K562 (cell line): ENCODE results near the gene DYNLT4. TPM values are rescaled to one million over a fixed set of nuclear protein-coding genes. Genes with fewer than 3 reads are reported as not detected.

Experiments
- CBX8 ChIP-seq: fragments of 200-600 bp; sonication (generic); IDR thresholded peaks from 2 replicates; pipeline ENCODE4 v1.6.1; 2012; ENCODE audit warnings: borderline replicate concordance, mixed run types, low read depth, mild to moderate bottlenecking, moderate library complexity, mixed read lengths, low read length, control low read depth, inconsistent platforms; ENCODE audit not compliant: poor library complexity, severe bottlenecking; ENCODE audit errors: extremely low read depth
- FOS ChIP-seq: IDR thresholded peaks from 3 replicates; pipeline ENCODE4 v1.6.1; 2011; ENCODE audit not compliant: insufficient read length; ENCODE audit errors: extremely low read depth
- GATAD2B ChIP-seq: fragments of 450-650 bp; IDR thresholded peaks from 2 replicates; pipeline ENCODE4 v1.6.1; 2017; ENCODE audit warnings: mild to moderate bottlenecking, borderline replicate concordance
- HNRNPUL1 ChIP-seq: fragments of 200-400 bp; formaldehyde crosslinking; IDR thresholded peaks from 2 replicates; pipeline ENCODE4 v1.6.1; 2017; ENCODE audit warnings: low read length
- MYBL2 ChIP-seq, 2 experiments: fragments of 450-650 bp in 1 of 2; sonication (generic) in 1 of 2; formaldehyde crosslinking in 1 of 2; IDR thresholded peaks; 2 replicates each; pipeline versions ENCODE4 v1.6.1 to v1.8.1; 2017 to 2022; ENCODE audit warnings: borderline replicate concordance in 1 of 2, inconsistent platforms in 1 of 2, low read depth in 1 of 2, mild to moderate bottlenecking in 1 of 2, missing genetic modification reagents in 1 of 2, moderate library complexity in 1 of 2
- RFX1 ChIP-seq: fragments of 450-650 bp; IDR thresholded peaks from 2 replicates; pipeline ENCODE4 v1.6.1; 2016; ENCODE audit warnings: mild to moderate bottlenecking, moderate library complexity
- RFX7 ChIP-seq: fragments of 250-450 bp; sonication (Bioruptor Pico); IDR thresholded peaks from 2 replicates; pipeline ENCODE4 v1.5.1; 2021; ENCODE audit warnings: mild to moderate bottlenecking
- SP2 ChIP-seq: IDR thresholded peaks from 2 replicates; pipeline ENCODE4 v1.6.1; 2011; ENCODE audit warnings: mild to moderate bottlenecking, low read depth, low read length, moderate library complexity; ENCODE audit not compliant: poor library complexity, severe bottlenecking; ENCODE audit errors: extremely low read depth
- SRSF9 ChIP-seq: fragments of 200-400 bp; formaldehyde crosslinking; IDR thresholded peaks from 2 replicates; pipeline ENCODE4 v1.6.1; 2017; ENCODE audit warnings: low read depth, low read length, borderline replicate concordance
- polyA plus RNA-seq, 8 experiments: library from polyadenylated mRNA; depleted of rRNA in 4 of 8; stranded (reverse) in 5 of 8; unstranded in 3 of 8; fragments of >200 nt; fragmentation: Nextera tagmentation in 2 of 8; fragmentation: Illumina TruSeq in 1 of 8; extraction: Ambion mirVana in 2 of 8; extraction: Trizol in 1 of 8; gene quantifications; 2 replicates each; pipeline versions ENCODE4 v1.2.1 to v1.2.3, GENCODE V29; 2011 to 2014; ENCODE audit warnings: inconsistent platforms in 1 of 8, missing spikeins in 1 of 8
- total RNA-seq, 7 experiments: library from RNA; depleted of rRNA in 6 of 7; stranded (reverse); fragments of >200 nt in 6 of 7; fragmentation: Illumina TruSeq in 2 of 7; extraction: Trizol in 2 of 7; gene quantifications; 2 replicates each; pipeline versions ENCODE4 v1.2.1 to v1.2.3, GENCODE V29; 2011 to 2021; ENCODE audit warnings: low replicate concordance in 1 of 7
- TF ChIP-seq, protein P1 (sequence below): fragments of 200-600 bp; sonication (generic); IDR thresholded peaks from one replicate; pipeline ENCODE4 v1.6.1; 2012; ENCODE audit warnings: mild to moderate bottlenecking, low read depth, low read length, inconsistent platforms
- TF ChIP-seq, protein P2 (sequence below): fragments of 450-650 bp; conservative IDR thresholded peaks from 2 replicates; pipeline ENCODE4 v1.6.1; 2016; ENCODE audit warnings: missing genetic modification characterization, low read depth, mild to moderate bottlenecking, control low read depth, missing compliant biosample characterization
- TF ChIP-seq, protein P3 (sequence below): fragments of 250-450 bp; sonication (Bioruptor Pico); IDR thresholded peaks from 2 replicates; pipeline ENCODE4 v1.8.0; 2022; ENCODE audit warnings: moderate library complexity, mild to moderate bottlenecking, inconsistent platforms

The DYNLT4 gene
- total and polyA plus RNA-seq, 9 of the 15 experiments (the other 6 are each of a cell fraction or from before 2014, with no cell fraction given), result 0.29 to 0.73 TPM; not detected in 7

DNA sequence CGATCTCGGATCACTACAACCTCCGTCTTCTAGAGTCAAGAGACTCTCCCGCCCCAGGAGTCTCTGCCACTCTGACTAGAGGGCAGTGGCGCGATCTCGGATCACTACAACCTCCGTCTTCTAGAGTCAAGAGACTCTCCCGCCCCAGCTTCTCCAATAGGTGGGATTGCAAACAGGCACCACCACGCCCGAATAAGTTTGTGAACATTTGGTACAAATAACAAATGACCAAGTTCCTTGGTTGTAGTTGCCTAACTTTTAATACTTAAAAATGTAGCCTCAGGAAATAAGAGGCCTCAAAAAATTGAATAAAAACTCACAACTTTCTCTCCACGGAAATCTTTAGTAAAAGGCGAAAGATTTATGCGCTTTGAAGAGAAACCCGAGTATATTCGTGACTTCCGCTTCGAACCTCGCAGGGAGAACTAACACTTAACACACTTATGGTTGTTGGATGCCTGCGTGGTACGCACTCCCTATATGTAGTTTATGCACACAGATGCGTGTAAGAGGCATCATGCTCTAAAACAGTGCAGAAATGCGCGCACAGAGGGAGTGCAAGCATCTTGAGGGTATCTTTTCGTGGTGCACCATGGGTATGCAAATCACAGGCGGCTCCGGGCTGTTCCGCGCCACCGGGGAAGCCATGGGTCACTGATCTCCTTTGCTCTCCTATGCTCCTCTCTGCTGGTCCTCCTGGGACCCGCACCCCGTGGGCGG, 12.6 kb upstream of the DYNLT4 start (continued):
- TF ChIP-seq, protein P1, sequence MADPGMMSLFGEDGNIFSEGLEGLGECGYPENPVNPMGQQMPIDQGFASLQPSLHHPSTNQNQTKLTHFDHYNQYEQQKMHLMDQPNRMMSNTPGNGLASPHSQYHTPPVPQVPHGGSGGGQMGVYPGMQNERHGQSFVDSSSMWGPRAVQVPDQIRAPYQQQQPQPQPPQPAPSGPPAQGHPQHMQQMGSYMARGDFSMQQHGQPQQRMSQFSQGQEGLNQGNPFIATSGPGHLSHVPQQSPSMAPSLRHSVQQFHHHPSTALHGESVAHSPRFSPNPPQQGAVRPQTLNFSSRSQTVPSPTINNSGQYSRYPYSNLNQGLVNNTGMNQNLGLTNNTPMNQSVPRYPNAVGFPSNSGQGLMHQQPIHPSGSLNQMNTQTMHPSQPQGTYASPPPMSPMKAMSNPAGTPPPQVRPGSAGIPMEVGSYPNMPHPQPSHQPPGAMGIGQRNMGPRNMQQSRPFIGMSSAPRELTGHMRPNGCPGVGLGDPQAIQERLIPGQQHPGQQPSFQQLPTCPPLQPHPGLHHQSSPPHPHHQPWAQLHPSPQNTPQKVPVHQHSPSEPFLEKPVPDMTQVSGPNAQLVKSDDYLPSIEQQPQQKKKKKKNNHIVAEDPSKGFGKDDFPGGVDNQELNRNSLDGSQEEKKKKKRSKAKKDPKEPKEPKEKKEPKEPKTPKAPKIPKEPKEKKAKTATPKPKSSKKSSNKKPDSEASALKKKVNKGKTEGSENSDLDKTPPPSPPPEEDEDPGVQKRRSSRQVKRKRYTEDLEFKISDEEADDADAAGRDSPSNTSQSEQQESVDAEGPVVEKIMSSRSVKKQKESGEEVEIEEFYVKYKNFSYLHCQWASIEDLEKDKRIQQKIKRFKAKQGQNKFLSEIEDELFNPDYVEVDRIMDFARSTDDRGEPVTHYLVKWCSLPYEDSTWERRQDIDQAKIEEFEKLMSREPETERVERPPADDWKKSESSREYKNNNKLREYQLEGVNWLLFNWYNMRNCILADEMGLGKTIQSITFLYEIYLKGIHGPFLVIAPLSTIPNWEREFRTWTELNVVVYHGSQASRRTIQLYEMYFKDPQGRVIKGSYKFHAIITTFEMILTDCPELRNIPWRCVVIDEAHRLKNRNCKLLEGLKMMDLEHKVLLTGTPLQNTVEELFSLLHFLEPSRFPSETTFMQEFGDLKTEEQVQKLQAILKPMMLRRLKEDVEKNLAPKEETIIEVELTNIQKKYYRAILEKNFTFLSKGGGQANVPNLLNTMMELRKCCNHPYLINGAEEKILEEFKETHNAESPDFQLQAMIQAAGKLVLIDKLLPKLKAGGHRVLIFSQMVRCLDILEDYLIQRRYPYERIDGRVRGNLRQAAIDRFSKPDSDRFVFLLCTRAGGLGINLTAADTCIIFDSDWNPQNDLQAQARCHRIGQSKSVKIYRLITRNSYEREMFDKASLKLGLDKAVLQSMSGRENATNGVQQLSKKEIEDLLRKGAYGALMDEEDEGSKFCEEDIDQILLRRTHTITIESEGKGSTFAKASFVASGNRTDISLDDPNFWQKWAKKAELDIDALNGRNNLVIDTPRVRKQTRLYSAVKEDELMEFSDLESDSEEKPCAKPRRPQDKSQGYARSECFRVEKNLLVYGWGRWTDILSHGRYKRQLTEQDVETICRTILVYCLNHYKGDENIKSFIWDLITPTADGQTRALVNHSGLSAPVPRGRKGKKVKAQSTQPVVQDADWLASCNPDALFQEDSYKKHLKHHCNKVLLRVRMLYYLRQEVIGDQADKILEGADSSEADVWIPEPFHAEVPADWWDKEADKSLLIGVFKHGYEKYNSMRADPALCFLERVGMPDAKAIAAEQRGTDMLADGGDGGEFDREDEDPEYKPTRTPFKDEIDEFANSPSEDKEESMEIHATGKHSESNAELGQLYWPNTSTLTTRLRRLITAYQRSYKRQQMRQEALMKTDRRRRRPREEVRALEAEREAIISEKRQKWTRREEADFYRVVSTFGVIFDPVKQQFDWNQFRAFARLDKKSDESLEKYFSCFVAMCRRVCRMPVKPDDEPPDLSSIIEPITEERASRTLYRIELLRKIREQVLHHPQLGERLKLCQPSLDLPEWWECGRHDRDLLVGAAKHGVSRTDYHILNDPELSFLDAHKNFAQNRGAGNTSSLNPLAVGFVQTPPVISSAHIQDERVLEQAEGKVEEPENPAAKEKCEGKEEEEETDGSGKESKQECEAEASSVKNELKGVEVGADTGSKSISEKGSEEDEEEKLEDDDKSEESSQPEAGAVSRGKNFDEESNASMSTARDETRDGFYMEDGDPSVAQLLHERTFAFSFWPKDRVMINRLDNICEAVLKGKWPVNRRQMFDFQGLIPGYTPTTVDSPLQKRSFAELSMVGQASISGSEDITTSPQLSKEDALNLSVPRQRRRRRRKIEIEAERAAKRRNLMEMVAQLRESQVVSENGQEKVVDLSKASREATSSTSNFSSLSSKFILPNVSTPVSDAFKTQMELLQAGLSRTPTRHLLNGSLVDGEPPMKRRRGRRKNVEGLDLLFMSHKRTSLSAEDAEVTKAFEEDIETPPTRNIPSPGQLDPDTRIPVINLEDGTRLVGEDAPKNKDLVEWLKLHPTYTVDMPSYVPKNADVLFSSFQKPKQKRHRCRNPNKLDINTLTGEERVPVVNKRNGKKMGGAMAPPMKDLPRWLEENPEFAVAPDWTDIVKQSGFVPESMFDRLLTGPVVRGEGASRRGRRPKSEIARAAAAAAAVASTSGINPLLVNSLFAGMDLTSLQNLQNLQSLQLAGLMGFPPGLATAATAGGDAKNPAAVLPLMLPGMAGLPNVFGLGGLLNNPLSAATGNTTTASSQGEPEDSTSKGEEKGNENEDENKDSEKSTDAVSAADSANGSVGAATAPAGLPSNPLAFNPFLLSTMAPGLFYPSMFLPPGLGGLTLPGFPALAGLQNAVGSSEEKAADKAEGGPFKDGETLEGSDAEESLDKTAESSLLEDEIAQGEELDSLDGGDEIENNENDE, result no peak
- TF ChIP-seq, protein P2, sequence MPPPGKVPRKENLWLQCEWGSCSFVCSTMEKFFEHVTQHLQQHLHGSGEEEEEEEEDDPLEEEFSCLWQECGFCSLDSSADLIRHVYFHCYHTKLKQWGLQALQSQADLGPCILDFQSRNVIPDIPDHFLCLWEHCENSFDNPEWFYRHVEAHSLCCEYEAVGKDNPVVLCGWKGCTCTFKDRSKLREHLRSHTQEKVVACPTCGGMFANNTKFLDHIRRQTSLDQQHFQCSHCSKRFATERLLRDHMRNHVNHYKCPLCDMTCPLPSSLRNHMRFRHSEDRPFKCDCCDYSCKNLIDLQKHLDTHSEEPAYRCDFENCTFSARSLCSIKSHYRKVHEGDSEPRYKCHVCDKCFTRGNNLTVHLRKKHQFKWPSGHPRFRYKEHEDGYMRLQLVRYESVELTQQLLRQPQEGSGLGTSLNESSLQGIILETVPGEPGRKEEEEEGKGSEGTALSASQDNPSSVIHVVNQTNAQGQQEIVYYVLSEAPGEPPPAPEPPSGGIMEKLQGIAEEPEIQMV (tag), result 0 out of 2 replicates have a peak, but pooled peaks have one; percentile 30
- TF ChIP-seq SP2, result peak; percentile 18
- TF ChIP-seq SRSF9, result no peak
- no peak for TF ChIP-seq FOS
- TF ChIP-seq CBX8, result no peak
- peak; percentile 90 for TF ChIP-seq RFX7 (CRISPR knock-in tag)
- TF ChIP-seq, protein P3, sequence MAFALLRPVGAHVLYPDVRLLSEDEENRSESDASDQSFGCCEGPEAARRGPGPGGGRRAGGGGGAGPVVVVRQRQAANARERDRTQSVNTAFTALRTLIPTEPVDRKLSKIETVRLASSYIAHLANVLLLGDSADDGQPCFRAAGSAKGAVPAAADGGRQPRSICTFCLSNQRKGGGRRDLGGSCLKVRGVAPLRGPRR (CRISPR knock-in tag), result no peak; the same call in 1 of the 2 replicates
- peak; percentile 86; the same call in 1 of the 2 replicates for TF ChIP-seq GATAD2B
- no peak; the same call in 1 of the 2 replicates for TF ChIP-seq RFX1
- peak; percentile 98 for TF ChIP-seq HNRNPUL1
- no peak for TF ChIP-seq MYBL2 (IDR thresholded peaks at IDR 0.05; ENCODE audit: low read depth)
- no peak for TF ChIP-seq MYBL2 (CRISPR knock-in tag; IDR thresholded peaks at IDR 0.05; ENCODE audit: borderline replicate concordance)
